Gastrocnemius medialis (tissue), 4 donors: ENCODE data around the gene MINDY3. TPM values are rescaled to one million over a fixed set of nuclear protein-coding genes. Genes with fewer than 3 reads are reported as not detected.

ENCODE experiments used
- ATAC-seq, 2 donors: fragments of 150-250 bp; one replicate each; pipeline ENCODE4 v1.9.1; 2016
- DNase-seq, 2 donors: peaks; one replicate each; pipeline ENCODE4 v3.0.0-alpha.2; 2019
- H3K27ac ChIP-seq, 4 donors: fragments of 200-600 bp; sonication (generic); 1 replicate in 1 of 4; 2 replicates in 3 of 4; pipeline ENCODE4 v1.5.1; 2016 to 2018; ENCODE audit warnings: mild to moderate bottlenecking in 2 of 4, moderate library complexity in 1 of 4
- H3K27me3 ChIP-seq, 3 donors: fragments of 200-600 bp; sonication (generic) in 2 of 3; 1 replicate in 1 of 3; 2 replicates in 2 of 3; pipeline versions ENCODE4 v1.5.1 to v1.6.0; 2016 to 2019; ENCODE audit warnings: mild to moderate bottlenecking in 1 of 3, moderate library complexity in 1 of 3
- H3K36me3 ChIP-seq, 2 donors: fragments of 200-600 bp; sonication (generic) in 1 of 2; one replicate each; pipeline ENCODE4 v1.5.1; 2017 to 2018
- H3K4me1 ChIP-seq, 2 donors: fragments of 200-600 bp; sonication (generic) in 1 of 2; one replicate each; pipeline ENCODE4 v1.5.1; 2016 to 2017; ENCODE audit warnings: mild to moderate bottlenecking in 2 of 2
- H3K4me3 ChIP-seq, 4 donors: fragments of 200-600 bp; sonication (generic) in 3 of 4; 1 replicate in 1 of 4; 2 replicates in 3 of 4; pipeline ENCODE4 v1.5.1; 2016 to 2019; ENCODE audit warnings: mild to moderate bottlenecking in 2 of 4
- H3K9me3 ChIP-seq, 3 donors: fragments of 200-600 bp; sonication (generic) in 2 of 3; 1 replicate in 1 of 3; 2 replicates in 2 of 3; pipeline ENCODE4 v1.5.1; 2016 to 2019
- CTCF ChIP-seq, 5 experiments: fragments of 450-650 bp in 3 of 5; fragments of 200-600 bp in 2 of 5; sonication (generic) in 2 of 5; IDR thresholded peaks in 4 of 5; conservative IDR thresholded peaks in 1 of 5; 1 replicate in 4 of 5; 2 replicates in 1 of 5; pipeline ENCODE4 v1.5.1; 2016 to 2019; ENCODE audit warnings: antibody characterized with exemption in 5 of 5, mild to moderate bottlenecking in 3 of 5, moderate library complexity in 3 of 5
- POLR2A ChIP-seq, 2 donors: fragments of 450-650 bp; IDR thresholded peaks; one replicate each; pipeline ENCODE4 v1.6.1; 2017; ENCODE audit warnings: antibody characterized with exemption in 2 of 2, mild to moderate bottlenecking in 2 of 2, moderate library complexity in 2 of 2
- in situ Hi-C, 4 donors: fragments of 200-750 bp; cut with MboI; loops; one replicate each; pipeline versions ENCODE4 v1.15.0 to v1.8.0; 2017; ENCODE audit warnings: low sequenced_read_pairs in 4 of 4
- intact Hi-C: fragments of 100-400 bp; cut with DNase I; formaldehyde crosslinking; loops from one replicate; pipeline ENCODE4 v1.15.1; 2023; ENCODE audit warnings: low total_unique reads
- total RNA-seq, 4 donors: library from RNA; depleted of rRNA; stranded (reverse); fragments of >200 nt; gene quantifications; one replicate each; pipeline versions ENCODE4 v1.1.0 to v1.2.3, GENCODE V29; 2016

The MINDY3 gene
- total RNA-seq, 4 donors from 2014 or later: 7.6 to 37.5 (median 10.8) TPM

- ATAC-seq: no peak
Measured at GRCh38 chr10:15869935-15870334, 9.6 kb upstream of the MINDY3 start.

GRCh38 chr10:15868006-15868405 lies 7.7 kb upstream of the MINDY3 start:
- Histone ChIP-seq H3K27me3 (peaks cover 28 to 63% (median 29%) of the 10 kb centered on the region in 3 donors), H3K27ac (no peak overlapping the region), H3K36me3 (no peaks in the 10 kb centered on the region), H3K9me3 (no peaks in the 10 kb centered on the region), H3K4me1 (no peaks in the 10 kb centered on the region), H3K4me3 (no peak overlapping the region)
- DNase-seq (no peak), ATAC-seq (no peak)
- in situ Hi-C loops (no loop called here), intact Hi-C loops (no loop called here)
- no peak for TF ChIP-seq CTCF (IDR thresholded peaks at IDR 0.05 in 4 of 5, conservative IDR thresholded peaks at IDR 0.05 in 1 of 5)
- no peak for TF ChIP-seq POLR2A (IDR thresholded peaks at IDR 0.05)

More at GRCh38 chr10:15869935-15870334, 9.6 kb upstream of the MINDY3 start:
- in situ Hi-C loops: no loop called here
- Histone ChIP-seq H3K27ac (no peak overlapping the region), H3K27me3 (peaks cover 17 to 56% (median 25%) of the 10 kb centered on the region in 3 donors), H3K36me3 (no peaks in the 10 kb centered on the region), H3K4me3 (no peak overlapping the region), H3K4me1 (no peaks in the 10 kb centered on the region), H3K9me3 (no peaks in the 10 kb centered on the region)
- intact Hi-C loops: no loop called here
- TF ChIP-seq POLR2A (IDR thresholded peaks at IDR 0.05) (no peak), CTCF (IDR thresholded peaks at IDR 0.05 in 4 of 5, conservative IDR thresholded peaks at IDR 0.05 in 1 of 5) (no peak)
- DNase-seq: no peak

- in situ Hi-C loops (no loop called here), intact Hi-C loops (no loop called here)
- Histone ChIP-seq H3K36me3 (no peaks in the 10 kb centered on the region), H3K27me3 (peaks cover 22 to 62% (median 28%) of the 10 kb centered on the region in 3 donors), H3K4me1 (peaks cover 4 to 7% of the 10 kb centered on the region in 2 donors), H3K9me3 (no peaks in the 10 kb centered on the region), H3K4me3 (no peak overlapping the region), H3K27ac (no peak overlapping the region)
- ATAC-seq (no peak), DNase-seq (no peak)
- TF ChIP-seq CTCF (IDR thresholded peaks at IDR 0.05 in 4 of 5, conservative IDR thresholded peaks at IDR 0.05 in 1 of 5): no peak
- TF ChIP-seq POLR2A (IDR thresholded peaks at IDR 0.05): no peak
Measured at GRCh38 chr10:15865304-15865703, 5.0 kb upstream of the MINDY3 start.

GRCh38 chr10:15864419-15864818 lies 4.1 kb upstream of the MINDY3 start:
- intact Hi-C loops: no loop called here
- H3K27ac ChIP-seq: no peak overlapping the region
- DNase-seq: no peak
- peaks cover 8% of the 10 kb centered on the region in 2 donors for H3K4me1 ChIP-seq
- no peak for ATAC-seq
- TF ChIP-seq CTCF (IDR thresholded peaks at IDR 0.05 in 4 of 5, conservative IDR thresholded peaks at IDR 0.05 in 1 of 5) (no peak), POLR2A (IDR thresholded peaks at IDR 0.05) (no peak)
- no peak overlapping the region for H3K4me3 ChIP-seq
- in situ Hi-C loops: no loop called here
- no peaks in the 10 kb centered on the region for H3K9me3 ChIP-seq
- no peaks in the 10 kb centered on the region for H3K36me3 ChIP-seq
- peaks cover 22 to 55% (median 22%) of the 10 kb centered on the region in 3 donors for H3K27me3 ChIP-seq

- no peak for DNase-seq
- no peaks in the 10 kb centered on the region for H3K9me3 ChIP-seq
- H3K36me3 ChIP-seq: no peaks in the 10 kb centered on the region
- H3K4me1 ChIP-seq: peaks cover 14 to 15% of the 10 kb centered on the region in 2 donors
- TF ChIP-seq CTCF (IDR thresholded peaks at IDR 0.05 in 4 of 5, conservative IDR thresholded peaks at IDR 0.05 in 1 of 5): no peak
- TF ChIP-seq POLR2A (IDR thresholded peaks at IDR 0.05): no peak
- no peak overlapping the region for H3K27ac ChIP-seq
- ATAC-seq: no peak
- H3K27me3 ChIP-seq: peaks cover 22 to 55% (median 22%) of the 10 kb centered on the region in 3 donors
- H3K4me3 ChIP-seq: no peak overlapping the region
- intact Hi-C loops (no loop called here), in situ Hi-C loops (no loop called here)
Measured at GRCh38 chr10:15863733-15864132, 3.4 kb upstream of the MINDY3 start.
